ENCODE results near the gene PROM1. TPM values are rescaled to one million over a fixed set of nuclear protein-coding genes. Genes with fewer than 3 reads are reported as not detected.

PROM1 gene
- polyA plus RNA-seq, 3 donors: 31.2 to 49.1 (median 37.7) TPM

DNA sequence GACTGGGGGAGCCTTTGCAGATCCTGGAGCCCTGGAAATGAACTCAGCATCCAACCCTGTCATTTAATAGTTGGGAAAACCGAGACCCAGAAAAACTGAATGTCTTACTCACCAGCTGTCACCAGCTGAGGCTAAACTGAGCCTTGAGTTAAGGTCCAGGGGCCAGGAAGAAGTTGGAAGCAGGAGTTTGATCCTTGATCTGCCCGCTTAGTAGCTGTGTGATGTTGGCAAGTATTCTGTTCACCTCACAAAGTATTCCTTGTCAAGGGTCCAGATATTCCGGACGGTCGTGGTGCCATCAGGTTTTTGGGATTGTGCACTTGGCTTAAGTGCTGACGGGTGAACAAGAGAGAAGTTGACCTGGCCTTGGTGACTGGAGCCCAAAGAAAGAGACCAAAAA lies 30.7 kb upstream of the PROM1 start:
- no peak for DNase-seq (ENCODE audit: extremely low read depth in 1 of 11, low read depth in 9 of 11, low spot score in 4 of 11)

DNA sequence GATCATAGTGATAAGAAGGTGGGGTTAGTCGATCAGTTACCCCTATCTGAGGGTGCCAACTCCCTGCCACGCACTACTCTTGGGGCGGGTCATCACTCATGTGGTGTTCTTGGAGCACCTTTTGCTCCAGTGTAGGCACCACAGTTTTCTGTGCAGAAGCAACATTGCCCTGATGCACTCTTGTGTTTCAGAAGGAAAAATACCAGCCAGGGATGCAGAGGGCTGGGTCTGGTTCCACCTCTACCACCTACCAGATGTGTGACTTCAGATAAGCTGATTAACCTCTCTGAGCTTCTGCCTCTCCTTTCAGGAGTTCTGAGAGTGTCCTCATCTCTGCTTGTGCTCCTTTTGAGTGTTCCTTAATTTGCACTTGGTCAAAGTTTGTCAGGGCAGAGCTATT lies 29.9 kb upstream of the PROM1 start:
- no peak for DNase-seq (ENCODE audit: extremely low read depth in 1 of 11, low read depth in 9 of 11, low spot score in 4 of 11)

DNA sequence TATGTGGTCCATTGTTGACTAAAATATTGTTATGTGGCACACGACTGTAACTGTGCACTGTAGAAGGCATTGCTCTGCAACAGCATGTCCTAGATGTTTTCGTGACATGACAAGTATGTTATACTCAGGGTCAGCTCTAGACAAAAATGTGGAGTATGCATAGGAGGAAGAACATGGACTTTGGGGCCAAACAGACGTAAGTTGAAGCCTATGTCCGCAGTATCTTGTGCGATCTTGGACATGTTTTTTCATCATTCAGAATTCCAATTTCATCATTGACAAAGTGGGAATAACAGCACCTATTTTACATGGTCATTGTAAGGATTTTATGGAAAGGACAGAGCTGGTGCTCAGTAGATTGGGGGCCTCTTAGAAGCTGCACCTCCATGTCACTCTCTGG lies 27.7 kb upstream of the PROM1 start:
- no peak for DNase-seq (ENCODE audit: extremely low read depth in 1 of 11, low read depth in 9 of 11, low spot score in 4 of 11)

DNA sequence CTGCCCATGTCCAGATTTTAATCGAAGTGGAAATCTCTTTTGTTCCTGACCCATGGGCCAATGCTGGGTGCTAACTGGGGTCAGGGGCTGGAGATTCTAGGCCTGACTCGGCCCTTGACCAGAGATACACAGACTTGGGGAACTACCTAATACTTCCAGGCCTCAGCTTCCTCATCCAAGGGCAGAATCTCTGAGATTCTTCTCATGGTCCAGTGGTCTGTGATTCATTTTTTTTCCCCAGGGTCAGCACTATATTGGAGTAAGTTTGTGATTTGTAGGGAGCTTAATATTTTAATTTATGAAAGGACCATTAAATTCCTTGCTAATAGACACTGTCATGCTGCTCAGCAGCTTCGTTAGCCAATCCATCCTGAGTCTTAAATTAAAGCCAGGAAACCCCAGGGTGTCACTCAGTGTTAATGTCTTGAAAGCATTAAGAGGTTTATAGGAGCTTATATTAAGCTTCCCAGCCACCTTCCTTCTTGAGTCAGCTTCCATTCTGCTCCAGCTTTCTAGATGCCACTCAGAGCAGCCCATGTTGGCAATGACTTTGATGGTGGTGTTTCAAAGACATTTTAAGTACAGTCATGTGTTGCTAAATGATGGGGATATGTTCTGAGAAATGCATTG lies 27.0 kb upstream of the PROM1 start:
- DNase-seq (ENCODE audit: extremely low read depth in 1 of 11, low read depth in 9 of 11, low spot score in 4 of 11): no peak

DNA sequence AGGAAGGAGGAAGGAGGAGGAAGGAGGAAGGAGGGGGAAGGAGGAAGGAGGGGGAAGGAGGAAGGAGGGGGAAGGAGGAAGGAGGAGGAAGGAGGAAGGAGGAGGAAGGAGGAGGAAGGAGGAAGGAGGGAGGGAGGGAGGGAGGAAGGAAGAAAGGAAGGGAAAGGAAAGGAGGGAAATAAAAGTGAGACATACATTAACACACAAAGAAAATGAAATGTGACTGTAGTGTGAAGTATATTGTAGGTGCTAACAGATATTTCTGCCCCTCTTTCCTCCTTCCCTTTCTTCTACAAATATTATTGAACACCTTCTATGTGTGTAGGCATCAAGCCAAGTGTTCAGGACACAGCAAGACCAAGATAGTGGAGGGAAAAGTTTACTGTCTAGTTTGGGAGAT lies 26.4 kb upstream of the PROM1 start:
- no peak for DNase-seq (ENCODE audit: extremely low read depth in 1 of 11, low read depth in 9 of 11, low spot score in 4 of 11)

DNA sequence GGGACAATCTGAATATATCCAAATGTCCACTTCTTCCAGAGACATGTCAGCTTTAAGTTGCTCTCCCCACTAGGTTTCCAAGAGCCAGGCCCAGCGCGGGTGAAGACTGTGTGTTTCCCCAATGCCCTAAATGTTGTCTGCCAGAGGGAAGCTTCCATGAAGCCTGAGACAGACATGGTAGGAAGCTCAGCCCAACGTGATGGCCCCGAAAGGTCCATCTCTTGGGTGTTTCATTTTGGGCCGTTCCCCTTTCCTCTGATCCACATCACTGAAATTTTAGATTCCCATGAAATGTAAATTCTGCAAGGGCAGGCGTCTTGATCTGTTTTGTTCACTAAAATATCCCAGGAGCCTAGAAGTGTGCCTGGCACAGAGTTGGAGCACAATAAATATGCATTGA lies 25.4 kb upstream of the PROM1 start:
- no peak for DNase-seq (ENCODE audit: extremely low read depth in 1 of 11, low read depth in 9 of 11, low spot score in 4 of 11)

DNA sequence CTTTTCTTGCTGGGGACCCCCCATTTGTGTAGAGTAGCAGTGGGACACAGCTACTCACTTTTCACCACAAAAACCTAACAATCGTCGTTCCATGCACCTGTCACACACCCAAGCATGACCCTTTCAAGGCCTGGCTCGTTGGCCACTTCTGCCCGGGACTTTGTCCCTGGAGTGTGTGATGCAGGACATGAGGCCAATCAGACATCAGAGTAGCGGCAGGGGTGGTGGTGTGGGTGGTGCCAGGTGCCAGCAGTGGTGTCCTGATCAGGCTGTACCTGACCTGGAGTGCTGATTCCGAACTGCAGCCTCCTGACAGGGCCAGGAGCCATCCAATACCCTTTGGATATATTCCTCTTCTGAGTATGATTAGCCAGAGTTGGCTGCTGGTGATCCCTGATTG lies 23.1 kb upstream of the PROM1 start:
- DNase-seq (ENCODE audit: extremely low read depth in 1 of 11, low read depth in 9 of 11, low spot score in 4 of 11): no peak

DNA sequence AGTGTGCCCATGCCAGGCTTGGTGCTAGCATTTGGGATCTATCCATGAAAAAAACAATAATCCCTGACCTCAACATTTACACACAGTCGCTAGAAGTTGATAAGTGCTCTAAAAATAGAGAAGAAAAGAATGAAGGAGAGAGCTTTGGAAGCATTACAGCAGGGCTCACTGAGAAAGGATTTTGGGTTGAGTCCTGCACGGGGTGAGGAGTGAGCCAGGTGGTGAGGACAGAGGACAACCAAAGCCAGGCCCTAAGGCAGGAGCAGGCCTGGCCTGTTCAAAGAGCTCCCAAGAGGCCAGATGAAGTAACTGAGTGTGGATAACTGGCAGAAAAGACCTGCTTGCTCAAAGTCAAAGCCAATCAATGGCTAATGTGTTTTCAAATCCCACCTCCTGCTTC lies 20.7 kb upstream of the PROM1 start:
- DNase-seq (ENCODE audit: extremely low read depth in 1 of 11, low read depth in 9 of 11, low spot score in 4 of 11): no peak

DNA sequence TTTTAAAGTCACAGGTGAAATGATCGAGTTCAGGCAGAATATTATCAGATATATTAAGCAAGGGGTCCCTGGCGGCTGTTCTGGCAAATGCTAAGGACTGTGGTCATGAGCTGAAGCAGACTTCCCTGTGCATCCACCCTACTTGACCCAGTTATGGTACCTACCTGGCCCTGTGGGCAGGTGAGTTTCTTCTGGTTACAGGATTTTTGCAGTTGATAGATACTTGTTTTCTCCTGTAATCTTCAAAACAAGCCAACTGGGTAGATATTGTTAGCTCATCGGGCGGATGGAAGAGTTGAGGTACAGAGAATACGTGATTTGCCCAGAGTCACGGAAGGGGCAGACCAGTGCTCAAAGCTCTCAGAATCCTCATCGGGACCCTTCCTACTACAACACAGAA lies 18.5 kb upstream of the PROM1 start:
- DNase-seq (ENCODE audit: extremely low read depth in 1 of 11, low read depth in 9 of 11, low spot score in 4 of 11): no peak

DNA sequence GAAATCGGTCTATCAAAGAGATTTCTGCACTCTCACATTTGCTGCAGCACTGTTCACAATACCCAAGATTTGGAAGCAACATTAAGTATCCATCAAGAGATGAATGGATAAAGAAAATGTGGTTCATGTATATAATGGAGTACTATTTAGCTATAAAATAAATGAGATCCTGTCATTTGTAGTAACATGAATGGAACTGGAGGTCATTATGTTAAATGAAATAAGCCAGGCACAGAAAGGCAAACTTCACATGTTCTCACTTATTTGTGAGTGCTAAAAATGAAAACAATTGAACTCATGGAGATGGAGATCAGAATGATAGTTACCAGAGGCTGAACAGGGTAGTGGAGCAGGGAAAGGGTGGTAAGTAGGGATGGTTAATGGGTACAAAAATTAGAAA lies 17.0 kb upstream of the PROM1 start:
- no peak for DNase-seq (ENCODE audit: extremely low read depth in 1 of 11, low read depth in 9 of 11, low spot score in 4 of 11)

DNA sequence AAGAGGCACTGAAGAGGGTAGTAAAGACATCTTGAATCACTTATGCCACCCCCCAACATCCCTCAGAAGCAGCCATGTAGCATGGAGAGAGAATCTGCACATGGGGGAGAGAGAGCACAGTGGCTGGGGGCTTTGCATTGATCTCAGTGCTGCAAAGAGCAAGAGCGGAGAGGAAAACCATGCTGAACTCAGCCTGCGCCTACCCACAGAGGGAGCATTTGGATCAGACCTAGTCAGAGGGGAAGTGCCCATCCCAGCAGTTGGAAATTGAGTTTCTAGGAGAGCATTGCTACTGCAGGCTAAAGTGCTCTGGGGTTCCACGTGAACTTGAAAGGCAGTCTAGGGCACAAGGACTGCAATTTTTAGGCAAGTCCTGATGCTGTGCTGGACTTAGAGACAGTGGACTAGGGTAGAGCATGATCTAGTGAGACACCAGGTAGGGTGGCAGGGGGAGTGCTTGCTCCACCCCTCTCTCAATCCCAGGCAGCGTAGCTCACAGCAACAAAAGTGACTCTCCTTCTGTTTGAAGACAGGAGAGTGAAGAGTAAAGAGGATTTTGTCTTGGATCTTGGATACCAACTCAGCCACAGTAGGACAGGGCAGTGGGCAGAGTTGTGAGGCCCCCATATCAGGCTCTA lies 9.0 kb upstream of the PROM1 start:
- no peak for DNase-seq (ENCODE audit: extremely low read depth in 1 of 11, low read depth in 9 of 11, low spot score in 4 of 11)

DNA sequence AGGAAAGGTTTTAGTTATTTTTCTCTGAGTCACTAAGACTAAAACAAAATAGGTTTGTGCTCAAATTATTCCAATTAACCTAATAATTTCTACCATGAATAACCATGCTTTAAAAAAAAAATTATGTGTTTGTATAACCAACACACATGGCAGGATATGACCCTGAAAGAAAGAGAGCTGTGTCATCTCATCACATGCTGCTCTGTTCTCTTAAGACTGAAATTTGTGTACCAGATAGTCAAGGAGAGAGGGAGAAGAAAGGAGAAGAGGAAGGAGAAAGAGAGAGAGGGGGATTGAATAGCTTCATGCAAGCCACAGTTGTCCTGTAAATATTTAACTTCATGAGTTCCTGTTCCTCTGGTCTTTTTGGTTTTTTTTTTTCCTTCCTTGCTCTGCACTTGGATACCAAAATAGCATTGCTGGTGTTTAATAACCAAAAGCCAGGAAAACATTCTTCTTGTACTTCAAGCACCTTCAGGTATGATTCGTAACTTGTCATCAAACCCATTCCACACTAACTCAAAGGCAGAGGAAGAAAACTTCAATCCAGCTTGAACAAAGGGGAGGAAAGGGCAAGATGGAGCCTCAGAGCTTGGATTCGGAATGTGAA lies 6.4 kb upstream of the PROM1 start:
- no peak for DNase-seq (ENCODE audit: extremely low read depth in 1 of 11, low read depth in 9 of 11, low spot score in 4 of 11)

DNA sequence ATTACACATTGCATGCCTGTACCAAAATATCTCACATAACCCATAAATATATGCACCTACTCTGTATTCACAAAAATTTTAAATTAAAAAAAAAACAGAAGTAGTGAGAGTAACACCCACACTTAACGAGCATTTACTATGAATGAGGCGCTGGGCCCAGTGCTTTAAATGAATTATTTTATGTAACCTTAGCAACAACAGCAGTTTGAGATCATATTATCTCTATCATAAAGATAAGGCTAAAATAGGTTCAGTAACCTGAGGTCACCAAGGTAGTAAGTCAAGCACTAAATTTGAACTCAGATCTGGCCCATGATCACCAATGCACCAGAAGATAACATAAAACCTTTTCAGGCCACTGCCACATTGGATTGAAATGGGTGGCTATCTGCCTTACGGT lies 5.3 kb upstream of the PROM1 start:
- DNase-seq (ENCODE audit: extremely low read depth in 1 of 11, low read depth in 9 of 11, low spot score in 4 of 11): no peak

DNA sequence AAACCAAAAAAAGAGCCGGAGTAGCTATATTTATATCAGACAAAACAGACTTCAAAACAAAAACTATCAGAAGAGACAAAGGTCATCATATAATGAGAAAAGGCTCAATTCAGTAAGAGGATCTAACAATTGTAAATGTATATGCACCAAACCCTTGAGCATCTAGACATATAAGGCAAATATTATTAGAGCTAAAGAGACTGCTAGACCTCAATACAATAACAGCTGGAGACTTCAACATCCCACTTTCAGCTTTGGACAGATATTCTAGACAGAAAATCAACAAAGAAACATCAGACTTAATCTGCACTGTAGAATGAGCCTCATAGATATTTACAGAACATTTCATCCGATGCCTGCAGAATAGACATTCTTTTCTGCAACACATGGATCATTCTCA lies 4.8 kb upstream of the PROM1 start:
- DNase-seq (ENCODE audit: extremely low read depth in 1 of 11, low read depth in 9 of 11, low spot score in 4 of 11): no peak

DNA sequence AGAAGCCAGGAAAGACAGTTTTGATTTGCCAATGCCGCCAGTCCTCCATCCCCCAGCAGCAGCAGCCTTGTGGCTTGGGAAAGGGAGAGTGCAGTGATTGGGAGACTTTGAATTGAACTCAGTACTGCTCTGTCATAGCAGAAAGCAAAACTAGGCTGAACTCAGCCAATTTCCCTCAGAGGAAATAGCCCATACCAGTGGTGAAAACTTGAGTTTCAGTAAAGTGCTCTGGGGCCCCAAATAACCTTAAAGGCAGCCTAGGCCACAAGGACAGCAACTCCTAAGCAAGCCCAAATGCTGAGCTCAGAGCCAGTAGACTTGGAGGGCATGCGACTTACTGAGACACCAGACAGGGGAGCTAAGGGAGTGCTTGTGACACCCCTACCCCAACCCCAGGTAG lies 2.0 kb upstream of the PROM1 start:
- no peak for DNase-seq (ENCODE audit: extremely low read depth in 1 of 11, low read depth in 9 of 11, low spot score in 4 of 11)

DNA sequence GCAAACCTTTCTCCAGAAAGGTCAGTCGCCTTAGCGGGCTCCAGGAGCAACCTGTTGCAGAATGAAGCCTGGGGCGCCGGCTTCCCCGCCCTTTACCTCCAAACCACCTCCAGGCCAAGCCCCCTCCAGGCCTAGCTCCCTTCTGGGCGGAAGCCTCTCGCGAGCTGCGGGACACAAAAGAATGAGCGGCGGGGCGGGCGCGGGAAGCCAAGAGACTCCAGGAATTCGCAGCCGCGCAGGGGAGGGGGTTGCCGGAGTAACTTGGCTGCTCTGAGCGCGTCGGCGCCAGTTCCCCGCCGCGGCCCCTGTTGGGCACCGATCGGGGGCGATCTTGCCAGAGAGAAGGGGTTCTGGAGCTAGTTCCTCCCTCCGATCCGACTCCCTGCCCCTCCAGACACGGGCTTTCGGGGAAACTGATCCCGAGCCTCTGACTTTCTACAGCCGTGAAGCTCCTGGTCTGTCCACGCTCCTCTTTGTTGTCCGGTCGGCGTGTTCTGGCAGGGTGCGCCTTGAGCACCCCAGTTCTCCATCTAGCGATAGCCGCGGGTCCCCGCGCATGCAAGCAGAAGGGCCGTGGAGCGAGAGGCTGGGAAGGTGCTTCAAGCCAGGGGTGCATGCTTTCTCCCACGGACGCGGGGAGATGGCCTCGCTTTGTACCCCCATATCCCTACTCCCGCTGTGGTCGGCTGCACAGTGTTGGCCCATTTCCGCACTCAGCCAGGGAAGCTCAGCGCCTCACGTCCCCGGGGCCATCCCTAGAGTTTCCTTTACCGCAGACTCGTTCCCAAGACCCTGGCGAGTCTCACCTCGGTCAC lies 1.2 kb downstream of the PROM1 start:
- DNase-seq (ENCODE audit: extremely low read depth in 1 of 11, low read depth in 9 of 11, low spot score in 4 of 11): peak in 6 of 11 donors; percentile 60 to 77 (median 68)

DNA sequence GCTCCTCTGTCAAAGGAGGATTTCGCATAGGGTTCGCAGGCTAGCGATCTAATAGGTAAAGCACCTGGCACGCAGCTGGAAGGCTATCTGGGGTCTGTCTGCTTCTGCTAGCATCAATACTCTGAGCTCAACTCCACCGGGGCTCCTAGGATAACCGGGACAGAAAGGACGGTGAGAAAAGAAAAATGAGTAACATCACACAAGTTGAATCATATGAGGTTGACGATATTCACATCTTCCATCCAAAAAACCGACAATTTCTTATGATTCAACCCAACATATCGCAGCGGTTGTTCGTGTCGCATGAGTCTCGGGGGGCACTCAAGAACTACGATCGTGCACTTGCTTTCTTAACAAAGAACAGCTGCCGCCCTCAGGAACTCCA lies 1.8 kb downstream of the PROM1 start:
- DNase-seq (ENCODE audit: extremely low read depth in 1 of 11, low read depth in 9 of 11, low spot score in 4 of 11): peak in 1 of 11 donors; percentile 25

DNA sequence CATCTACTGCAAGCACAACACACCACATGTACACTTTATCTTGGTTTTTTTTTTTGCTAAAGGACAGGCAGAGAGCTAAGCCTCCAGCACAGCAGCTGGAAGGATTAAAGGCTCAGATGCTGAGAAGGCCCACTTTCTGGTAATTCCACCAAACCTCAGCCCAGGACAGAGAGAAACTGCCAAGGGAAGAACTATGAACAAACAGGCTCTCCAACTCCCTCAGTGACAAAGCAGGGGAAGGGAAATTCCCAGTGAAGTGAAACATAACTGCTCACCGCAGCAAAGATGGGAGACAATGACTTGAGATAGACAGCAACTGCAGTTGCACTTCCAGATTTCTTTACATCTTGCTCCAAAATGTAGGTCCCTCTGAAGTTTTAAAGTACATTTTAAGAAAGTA lies 4.8 kb downstream of the PROM1 start:
- no peak for DNase-seq (ENCODE audit: extremely low read depth in 1 of 11, low read depth in 9 of 11, low spot score in 4 of 11)

DNA sequence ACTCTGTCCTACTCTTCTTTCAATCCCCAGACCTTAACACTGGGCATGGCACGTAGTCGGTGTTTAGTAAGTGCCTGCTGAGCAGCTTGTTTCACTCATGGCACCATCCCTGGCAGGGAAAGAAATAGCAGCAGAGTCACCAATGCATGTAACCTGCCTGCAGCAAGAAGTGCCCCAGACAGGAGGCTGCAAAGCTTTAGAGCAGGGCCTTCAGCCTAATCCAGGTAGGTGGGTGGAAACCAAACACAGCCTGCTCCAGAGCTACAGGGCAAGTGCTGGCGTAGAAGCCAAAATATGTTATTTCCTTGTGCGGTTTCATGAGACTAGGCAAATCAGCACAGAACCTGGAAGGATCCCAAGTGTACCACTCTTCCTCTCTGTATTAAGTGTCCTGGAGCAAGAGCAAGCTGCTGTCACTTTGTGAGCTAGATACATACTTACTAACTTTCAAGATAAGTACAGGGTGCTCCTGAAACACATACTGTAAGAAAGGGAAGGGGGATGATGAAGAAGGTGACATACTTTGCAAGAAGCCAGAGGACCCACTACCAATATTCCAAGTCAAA lies 5.5 kb downstream of the PROM1 start:
- no peak for DNase-seq (ENCODE audit: extremely low read depth in 1 of 11, low read depth in 9 of 11, low spot score in 4 of 11)

DNA sequence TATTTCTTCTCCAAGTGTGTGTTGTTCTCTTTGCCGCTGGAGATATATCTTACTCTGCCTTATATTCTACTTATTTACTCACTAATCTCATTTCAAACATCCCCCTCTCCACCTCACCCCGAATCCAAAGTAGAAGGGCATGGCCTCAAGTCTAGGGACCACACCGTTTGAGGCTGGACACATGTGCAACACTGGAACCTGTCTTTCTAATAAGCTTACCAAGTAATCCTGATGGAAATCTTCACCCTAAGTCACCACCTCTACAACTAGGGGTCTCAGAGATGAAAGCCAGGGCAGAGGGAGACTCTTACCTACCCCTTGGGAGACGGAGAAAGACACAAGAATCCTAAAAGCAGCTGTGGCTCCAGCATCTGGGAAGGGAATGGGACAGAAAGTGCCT lies 6.0 kb downstream of the PROM1 start:
- no peak for DNase-seq (ENCODE audit: extremely low read depth in 1 of 11, low read depth in 9 of 11, low spot score in 4 of 11)
